ENCODE results near the gene PSMC4. TPM values are rescaled to one million over a fixed set of nuclear protein-coding genes. Genes with fewer than 3 reads are reported as not detected.
A peak's percentile ranks its signal among the peaks of the same experiment; 100 is the strongest.
"Not testable (repeated sequence)": the region's sequence is repeated elsewhere in the genome, so short reads cannot be mapped to it uniquely, and the experiment has no call there.

PSMC4 gene
- polyA plus RNA-seq, 2 donors, result 50.1 to 73.8 TPM

DNA sequence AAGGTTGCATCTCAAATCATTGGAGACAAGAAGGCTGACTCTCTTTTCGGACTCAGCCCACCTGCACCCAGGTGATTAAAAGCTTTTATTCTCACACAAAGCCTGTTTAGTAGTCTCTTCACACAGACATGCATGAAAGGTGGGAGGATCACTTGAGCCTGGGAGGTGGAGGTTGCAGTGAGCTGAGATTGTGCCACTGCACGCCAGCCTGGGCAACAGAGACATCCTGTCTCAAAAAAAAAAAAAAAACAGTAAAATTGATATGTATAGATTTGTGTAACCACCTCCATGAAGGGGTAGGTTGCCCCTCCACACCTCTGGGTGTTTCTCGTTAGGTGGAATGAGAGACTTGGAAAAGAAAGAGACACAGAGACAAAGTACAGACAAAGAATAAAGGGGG is 12.0 kb upstream of the PSMC4 start:
- H3K36me3 ChIP-seq (ENCODE audit: control insufficient read depth in 2 of 2, insufficient read depth in 2 of 2, low read length in 1 of 2); H3K27ac ChIP-seq (ENCODE audit: low read depth in 2 of 2, low read length in 1 of 2); H3K4me3 ChIP-seq (ENCODE audit: low read depth in 1 of 2, low read length in 2 of 2); H3K9me3 ChIP-seq (ENCODE audit: control insufficient read depth in 2 of 2, insufficient read depth in 1 of 2, low read depth in 1 of 2, low read length in 1 of 2); H3K27me3 ChIP-seq (ENCODE audit: control insufficient read depth in 1 of 2, insufficient read depth in 2 of 2, low read length in 2 of 2); H3K4me1 ChIP-seq (ENCODE audit: control insufficient read depth in 2 of 2, insufficient read depth in 2 of 2, low read length in 1 of 2): not testable (repeated sequence)
- WGBS, 2 donors, result 84 to 88% methylated on average over 3 of the region's 3 CpGs

DNA sequence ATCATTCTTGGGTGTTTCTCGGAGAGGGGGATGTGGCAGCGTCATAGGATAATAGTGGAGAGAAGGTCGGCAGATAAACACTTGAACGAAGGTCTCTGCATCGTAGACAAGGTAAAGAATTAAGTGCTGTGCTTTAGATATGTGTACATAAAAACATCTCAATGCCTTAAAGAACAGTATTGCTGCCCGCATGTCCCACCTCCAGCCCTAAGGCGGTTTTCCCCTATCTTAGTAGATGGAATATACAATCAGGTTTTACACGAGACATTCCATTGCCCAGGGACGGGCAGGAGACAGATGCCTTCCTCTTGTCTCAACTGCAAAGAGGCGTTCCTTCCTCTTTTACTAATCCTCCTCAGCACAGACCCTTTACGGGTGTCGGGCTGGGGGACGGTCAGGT is 11.6 kb upstream of the PSMC4 start:
- H3K27ac ChIP-seq (ENCODE audit: low read depth in 2 of 2, low read length in 1 of 2); H3K9me3 ChIP-seq (ENCODE audit: control insufficient read depth in 2 of 2, insufficient read depth in 1 of 2, low read depth in 1 of 2, low read length in 1 of 2); H3K36me3 ChIP-seq (ENCODE audit: control insufficient read depth in 2 of 2, insufficient read depth in 2 of 2, low read length in 1 of 2); H3K4me1 ChIP-seq (ENCODE audit: control insufficient read depth in 2 of 2, insufficient read depth in 2 of 2, low read length in 1 of 2); H3K4me3 ChIP-seq (ENCODE audit: low read depth in 1 of 2, low read length in 2 of 2); H3K27me3 ChIP-seq (ENCODE audit: control insufficient read depth in 1 of 2, insufficient read depth in 2 of 2, low read length in 2 of 2): not testable (repeated sequence)
- WGBS, 2 donors, result 70 to 73% methylated on average over 9 of the region's 13 CpGs

DNA sequence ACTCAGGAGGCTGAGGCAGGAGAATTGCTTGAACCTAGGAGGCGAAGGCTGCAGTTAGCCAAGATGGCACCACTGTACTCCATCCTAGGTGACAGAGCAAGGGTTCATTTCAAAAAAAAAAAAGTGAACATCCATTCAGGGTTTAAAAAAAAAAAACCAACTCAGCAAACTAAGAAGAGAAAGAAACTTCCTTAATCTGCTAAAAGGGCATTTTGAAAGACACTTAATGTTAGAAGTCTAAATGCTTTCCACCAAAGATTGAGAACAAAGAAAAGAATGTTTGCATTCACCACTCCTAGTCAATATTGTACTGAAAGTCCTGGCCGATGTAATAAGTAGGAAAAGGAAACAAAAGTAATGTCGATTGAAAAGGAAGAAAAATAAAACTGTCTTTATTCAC is 7.1 kb upstream of the PSMC4 start:
- H3K9me3 ChIP-seq (ENCODE audit: control insufficient read depth in 2 of 2, insufficient read depth in 1 of 2, low read depth in 1 of 2, low read length in 1 of 2), result no peaks in the 10 kb centered on the region
- H3K27ac ChIP-seq (ENCODE audit: low read depth in 2 of 2, low read length in 1 of 2), result no peak overlapping the region
- peaks cover 0 to 2% of the 10 kb centered on the region in 2 donors for H3K4me1 ChIP-seq (ENCODE audit: control insufficient read depth in 2 of 2, insufficient read depth in 2 of 2, low read length in 1 of 2)
- 62 to 63% methylated on average over 3 of the region's 3 CpGs for WGBS, 2 donors
- H3K4me3 ChIP-seq (ENCODE audit: low read depth in 1 of 2, low read length in 2 of 2), result no peak overlapping the region
- H3K27me3 ChIP-seq (ENCODE audit: control insufficient read depth in 1 of 2, insufficient read depth in 2 of 2, low read length in 2 of 2), result no peaks in the 10 kb centered on the region
- H3K36me3 ChIP-seq (ENCODE audit: control insufficient read depth in 2 of 2, insufficient read depth in 2 of 2, low read length in 1 of 2), result no peaks in the 10 kb centered on the region

DNA sequence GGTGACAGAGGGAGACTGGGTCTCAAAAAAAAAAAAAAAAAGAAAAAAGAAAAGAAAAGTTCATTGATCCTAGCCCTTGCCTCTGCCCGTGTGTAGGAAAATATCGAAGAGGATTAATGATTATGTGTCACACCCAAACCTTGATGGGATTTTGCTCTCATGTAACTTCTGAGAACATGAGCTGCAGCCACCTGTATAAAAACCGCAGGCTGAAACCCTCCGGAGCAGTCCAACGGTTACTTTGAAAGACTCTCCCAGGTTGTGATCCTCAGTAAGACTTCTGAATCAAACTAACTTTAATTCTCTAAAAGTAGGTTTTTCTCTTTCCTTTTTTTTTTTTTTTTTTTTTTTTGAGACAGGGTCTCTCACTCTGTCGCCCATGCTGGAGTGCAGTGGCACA is 4.3 kb upstream of the PSMC4 start:
- H3K4me3 ChIP-seq (ENCODE audit: low read depth in 1 of 2, low read length in 2 of 2), result no peak overlapping the region
- H3K36me3 ChIP-seq (ENCODE audit: control insufficient read depth in 2 of 2, insufficient read depth in 2 of 2, low read length in 1 of 2), result no peaks in the 10 kb centered on the region
- no peak overlapping the region for H3K27ac ChIP-seq (ENCODE audit: low read depth in 2 of 2, low read length in 1 of 2)
- H3K4me1 ChIP-seq (ENCODE audit: control insufficient read depth in 2 of 2, insufficient read depth in 2 of 2, low read length in 1 of 2), result peaks cover 0 to 5% of the 10 kb centered on the region in 2 donors
- no peaks in the 10 kb centered on the region for H3K27me3 ChIP-seq (ENCODE audit: control insufficient read depth in 1 of 2, insufficient read depth in 2 of 2, low read length in 2 of 2)
- 84 to 91% methylated on average over 6 of the region's 6 CpGs for WGBS, 2 donors
- H3K9me3 ChIP-seq (ENCODE audit: control insufficient read depth in 2 of 2, insufficient read depth in 1 of 2, low read depth in 1 of 2, low read length in 1 of 2), result no peaks in the 10 kb centered on the region

DNA sequence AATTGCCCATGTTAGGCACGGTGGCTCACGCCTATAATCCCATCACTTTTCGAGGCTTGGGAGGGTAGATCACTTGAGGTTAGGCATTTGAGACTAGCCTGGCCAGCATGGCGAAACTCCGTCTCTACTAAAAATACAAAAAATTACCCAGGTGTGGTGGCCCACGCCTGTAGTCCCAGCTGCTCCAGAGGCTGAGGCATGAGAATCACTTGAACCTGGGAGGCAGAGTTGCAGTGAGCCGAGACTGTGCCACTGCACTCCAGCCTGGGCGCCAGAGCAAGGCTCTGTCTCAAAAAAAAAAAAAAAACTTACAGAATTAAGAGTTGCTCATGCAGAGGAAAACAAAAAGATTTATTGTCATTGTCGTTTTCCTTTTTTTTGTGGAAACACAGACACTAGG is 3.4 kb upstream of the PSMC4 start:
- peaks cover 0 to 5% of the 10 kb centered on the region in 2 donors for H3K36me3 ChIP-seq (ENCODE audit: control insufficient read depth in 2 of 2, insufficient read depth in 2 of 2, low read length in 1 of 2)
- no peaks in the 10 kb centered on the region for H3K27me3 ChIP-seq (ENCODE audit: control insufficient read depth in 1 of 2, insufficient read depth in 2 of 2, low read length in 2 of 2)
- H3K9me3 ChIP-seq (ENCODE audit: control insufficient read depth in 2 of 2, insufficient read depth in 1 of 2, low read depth in 1 of 2, low read length in 1 of 2), result no peaks in the 10 kb centered on the region
- 87 to 89% methylated on average over 9 of the region's 9 CpGs for WGBS, 2 donors
- peaks cover 3 to 9% of the 10 kb centered on the region in 2 donors for H3K4me1 ChIP-seq (ENCODE audit: control insufficient read depth in 2 of 2, insufficient read depth in 2 of 2, low read length in 1 of 2)
- H3K4me3 ChIP-seq (ENCODE audit: low read depth in 1 of 2, low read length in 2 of 2), result no peak overlapping the region
- no peak overlapping the region for H3K27ac ChIP-seq (ENCODE audit: low read depth in 2 of 2, low read length in 1 of 2)

DNA sequence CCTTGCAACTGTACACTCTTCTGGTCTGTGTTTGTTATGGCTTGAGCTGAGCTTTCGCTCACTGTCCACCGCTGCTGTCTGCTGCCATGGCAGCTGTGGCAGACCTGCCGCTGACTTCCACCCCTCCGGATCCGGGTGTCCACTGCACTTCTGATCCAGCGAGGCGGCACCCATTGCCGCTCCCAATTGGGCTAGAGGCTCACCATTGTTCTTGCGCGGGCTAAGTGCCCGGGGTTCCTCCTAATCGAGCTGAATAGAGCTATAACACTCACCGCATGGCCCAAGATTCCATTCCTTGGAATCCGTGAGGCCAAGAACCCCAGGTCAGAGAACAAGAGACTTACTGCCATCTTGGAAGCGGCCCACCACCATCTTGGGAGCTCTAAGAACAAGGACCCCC is 2.2 kb upstream of the PSMC4 start:
- no peaks in the 10 kb centered on the region for H3K27me3 ChIP-seq (ENCODE audit: control insufficient read depth in 1 of 2, insufficient read depth in 2 of 2, low read length in 2 of 2)

DNA sequence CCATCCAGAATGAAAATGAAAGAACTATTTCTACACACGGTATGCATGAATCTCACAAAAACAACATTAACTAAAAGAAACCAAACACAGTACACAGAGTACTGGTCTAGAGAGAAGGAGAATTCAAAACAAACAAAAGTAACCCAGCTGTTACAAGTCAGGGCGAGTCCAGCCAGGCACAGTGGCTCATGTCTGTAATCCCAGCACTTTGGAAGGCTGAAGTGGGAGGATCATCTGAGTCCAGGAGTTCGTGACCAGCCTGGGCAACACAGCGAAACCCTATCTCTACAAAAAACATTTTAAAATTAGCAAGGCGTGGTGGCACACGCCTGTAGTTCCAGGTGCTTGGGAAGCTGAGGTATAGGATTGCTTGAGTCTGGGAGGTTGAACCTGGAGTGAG is 1.7 kb upstream of the PSMC4 start:
- Histone ChIP-seq H3K9me3 (ENCODE audit: control insufficient read depth in 2 of 2, insufficient read depth in 1 of 2, low read depth in 1 of 2, low read length in 1 of 2) (no peaks in the 10 kb centered on the region), H3K4me1 (ENCODE audit: control insufficient read depth in 2 of 2, insufficient read depth in 2 of 2, low read length in 1 of 2) (peaks cover 3 to 9% of the 10 kb centered on the region in 2 donors), H3K36me3 (ENCODE audit: control insufficient read depth in 2 of 2, insufficient read depth in 2 of 2, low read length in 1 of 2) (peaks cover 5 to 6% of the 10 kb centered on the region in 2 donors), H3K4me3 (ENCODE audit: low read depth in 1 of 2, low read length in 2 of 2) (no peak overlapping the region), H3K27me3 (ENCODE audit: control insufficient read depth in 1 of 2, insufficient read depth in 2 of 2, low read length in 2 of 2) (no peaks in the 10 kb centered on the region), H3K27ac (ENCODE audit: low read depth in 2 of 2, low read length in 1 of 2) (peak overlapping the region; percentile 3 to 95)
- 46 to 66% methylated on average over 6 of the region's 6 CpGs for WGBS, 2 donors

More for the DNA sequence above, 2.2 kb upstream of the PSMC4 start:
- Histone ChIP-seq H3K4me1 (ENCODE audit: control insufficient read depth in 2 of 2, insufficient read depth in 2 of 2, low read length in 1 of 2) (peaks cover 3 to 9% of the 10 kb centered on the region in 2 donors), H3K4me3 (ENCODE audit: low read depth in 1 of 2, low read length in 2 of 2) (no peak overlapping the region), H3K27ac (ENCODE audit: low read depth in 2 of 2, low read length in 1 of 2) (peak overlapping the region in 1 of 2 donors; percentile 55), H3K9me3 (ENCODE audit: control insufficient read depth in 2 of 2, insufficient read depth in 1 of 2, low read depth in 1 of 2, low read length in 1 of 2) (no peaks in the 10 kb centered on the region), H3K36me3 (ENCODE audit: control insufficient read depth in 2 of 2, insufficient read depth in 2 of 2, low read length in 1 of 2) (peaks cover 3 to 5% of the 10 kb centered on the region in 2 donors)
- WGBS, 2 donors, result 79 to 97% methylated on average over 15 of the region's 15 CpGs

DNA sequence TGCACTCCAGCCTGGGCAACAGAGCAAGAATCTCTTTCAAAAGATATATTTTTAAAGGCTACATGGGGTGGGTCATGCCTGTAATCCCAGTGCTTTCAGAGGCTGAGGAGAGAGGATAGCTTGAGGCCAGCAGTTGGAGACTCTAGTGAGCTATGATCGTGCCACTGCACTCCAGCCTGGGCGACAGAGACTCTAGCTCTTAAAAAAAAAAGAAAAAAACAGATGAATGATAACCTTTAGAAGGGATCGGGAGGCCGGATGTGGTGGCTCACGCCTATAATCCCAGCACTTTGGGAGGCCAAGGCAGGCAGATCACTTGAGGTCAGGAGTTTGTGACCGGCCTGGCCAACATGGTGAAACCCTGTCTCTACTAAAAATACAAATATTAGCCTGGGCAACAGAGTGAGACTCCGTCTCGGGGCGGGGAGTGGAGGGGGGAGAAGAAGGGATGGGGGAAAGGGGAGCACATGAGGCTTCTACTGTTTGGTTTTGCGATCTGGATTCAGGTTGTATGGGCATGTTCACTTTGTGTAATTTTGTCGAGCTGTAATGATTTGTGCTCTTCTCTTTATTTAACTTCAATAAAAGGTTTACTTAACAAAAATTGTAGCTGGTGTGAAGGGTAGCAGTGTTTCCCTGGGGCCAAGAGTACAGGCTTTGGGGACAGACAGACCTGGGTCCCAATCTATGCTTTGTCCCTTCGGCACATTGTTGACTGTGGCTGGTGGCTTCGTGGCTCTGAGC is 1.1 kb upstream of the PSMC4 start:
- H3K4me3 ChIP-seq (ENCODE audit: low read depth in 1 of 2, low read length in 2 of 2), result peak overlapping the region; percentile 75 to 93
- H3K27ac ChIP-seq (ENCODE audit: low read depth in 2 of 2, low read length in 1 of 2), result peak overlapping the region; percentile 91 to 95
- peaks cover 5 to 12% of the 10 kb centered on the region in 2 donors for H3K36me3 ChIP-seq (ENCODE audit: control insufficient read depth in 2 of 2, insufficient read depth in 2 of 2, low read length in 1 of 2)
- peaks cover 3 to 9% of the 10 kb centered on the region in 2 donors for H3K4me1 ChIP-seq (ENCODE audit: control insufficient read depth in 2 of 2, insufficient read depth in 2 of 2, low read length in 1 of 2)
- 52 to 63% methylated on average over 13 of the region's 13 CpGs for WGBS, 2 donors
- H3K27me3 ChIP-seq (ENCODE audit: control insufficient read depth in 1 of 2, insufficient read depth in 2 of 2, low read length in 2 of 2), result no peaks in the 10 kb centered on the region
- no peaks in the 10 kb centered on the region for H3K9me3 ChIP-seq (ENCODE audit: control insufficient read depth in 2 of 2, insufficient read depth in 1 of 2, low read depth in 1 of 2, low read length in 1 of 2)

- H3K4me3 ChIP-seq (ENCODE audit: low read depth in 1 of 2, low read length in 2 of 2), result peak overlapping the region; percentile 75 to 93
Measured at GRCh38 chr19:39970425-39970674, 615 bp upstream of the PSMC4 start.

GRCh38 chr19:39971380-39972035 is 543 bp downstream of the PSMC4 start:
- Histone ChIP-seq H3K4me1 (ENCODE audit: control insufficient read depth in 2 of 2, insufficient read depth in 2 of 2, low read length in 1 of 2) (peaks cover 3 to 9% of the 10 kb centered on the region in 2 donors), H3K27me3 (ENCODE audit: control insufficient read depth in 1 of 2, insufficient read depth in 2 of 2, low read length in 2 of 2) (no peaks in the 10 kb centered on the region), H3K9me3 (ENCODE audit: control insufficient read depth in 2 of 2, insufficient read depth in 1 of 2, low read depth in 1 of 2, low read length in 1 of 2) (no peaks in the 10 kb centered on the region), H3K4me3 (ENCODE audit: low read depth in 1 of 2, low read length in 2 of 2) (peak overlapping the region; percentile 82 to 93), H3K36me3 (ENCODE audit: control insufficient read depth in 2 of 2, insufficient read depth in 2 of 2, low read length in 1 of 2) (peaks cover 5 to 12% of the 10 kb centered on the region in 2 donors), H3K27ac (ENCODE audit: low read depth in 2 of 2, low read length in 1 of 2) (peak overlapping the region; percentile 39 to 87)
- 2 to 3% methylated on average over 21 of the region's 21 CpGs for WGBS, 2 donors

More at GRCh38 chr19:39970425-39970674, 615 bp upstream of the PSMC4 start:
- peaks cover 5 to 12% of the 10 kb centered on the region in 2 donors for H3K36me3 ChIP-seq (ENCODE audit: control insufficient read depth in 2 of 2, insufficient read depth in 2 of 2, low read length in 1 of 2)
- H3K27ac ChIP-seq (ENCODE audit: low read depth in 2 of 2, low read length in 1 of 2), result peak overlapping the region; percentile 91 to 95
- WGBS, 2 donors, result 1 to 5% methylated on average over 11 of the region's 11 CpGs
- H3K9me3 ChIP-seq (ENCODE audit: control insufficient read depth in 2 of 2, insufficient read depth in 1 of 2, low read depth in 1 of 2, low read length in 1 of 2), result no peaks in the 10 kb centered on the region
- peaks cover 3 to 9% of the 10 kb centered on the region in 2 donors for H3K4me1 ChIP-seq (ENCODE audit: control insufficient read depth in 2 of 2, insufficient read depth in 2 of 2, low read length in 1 of 2)
- no peaks in the 10 kb centered on the region for H3K27me3 ChIP-seq (ENCODE audit: control insufficient read depth in 1 of 2, insufficient read depth in 2 of 2, low read length in 2 of 2)
